KBM-7 (cell line): ENCODE data around the gene TRIAP1.
A peak's percentile ranks its signal among the peaks of the same experiment; 100 is the strongest.
"Not testable (repeated sequence)": the region's sequence is repeated elsewhere in the genome, so short reads cannot be mapped to it uniquely, and the experiment has no call there.

Experiments
- DNase-seq: peaks from one replicate; pipeline ENCODE4 v3.0.0-alpha.2; 2015
- in situ Hi-C: fragments of 300-500 bp; cut with MboI; formaldehyde crosslinking; loops from 2 replicates; pipeline ENCODE4 v1.14.3; 2020; ENCODE audit warnings: low sequenced_read_pairs, low pct_unique_long_range_greater_than_20kb, mixed read lengths

Gene TRIAP1

DNA sequence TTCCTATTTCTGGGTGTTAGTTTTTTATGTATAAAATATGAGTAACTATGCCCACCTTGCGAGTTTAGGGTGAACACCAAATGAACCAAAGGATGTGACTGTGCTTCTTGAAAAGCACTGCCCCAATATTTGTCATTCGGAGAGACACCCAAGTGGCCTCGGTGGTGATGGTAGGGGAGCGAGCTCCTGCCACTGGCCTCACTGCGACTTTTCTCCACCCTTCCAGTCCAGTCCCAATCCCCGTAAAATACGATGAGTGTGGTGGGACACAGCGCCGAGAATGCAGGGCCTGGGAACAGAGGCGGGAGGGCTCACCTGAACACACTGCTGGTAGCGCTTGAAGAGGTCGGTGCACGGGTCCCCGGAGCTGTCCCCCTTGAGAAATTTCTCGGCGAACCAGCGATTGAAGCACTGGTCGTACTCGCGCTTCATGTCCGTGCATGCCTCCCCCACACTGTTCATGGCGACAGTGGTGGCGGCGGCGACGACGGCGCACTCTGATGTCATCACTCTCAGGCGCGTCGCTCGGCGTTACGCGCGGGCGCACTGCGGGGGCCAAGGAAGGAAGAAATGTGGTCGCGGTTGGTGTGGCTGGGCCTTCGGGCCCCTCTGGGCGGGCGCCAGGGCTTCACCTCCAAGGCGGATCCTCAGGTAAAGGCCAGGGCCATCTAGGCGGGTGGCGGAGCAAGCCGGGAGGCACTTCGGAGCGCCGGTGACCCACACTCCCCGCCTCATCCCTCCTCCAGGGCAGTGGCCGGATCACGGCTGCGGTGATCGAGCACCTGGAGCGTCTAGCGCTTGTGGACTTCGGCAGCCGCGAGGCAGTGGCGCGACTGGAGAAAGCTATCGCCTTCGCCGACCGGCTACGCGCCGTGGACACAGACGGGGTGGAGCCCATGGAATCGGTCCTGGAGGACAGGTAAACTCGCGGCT is at the start of gene TRIAP1, which contains the start of gene GATC:
TSS of gene TRIAP1 (minus strand) at position 474 of the 933 bp plus-strand sequence. CDS start at position 462, 12 bp downstream.
TSS of gene GATC (plus strand) at position 534 of the 933 bp plus-strand sequence. CDS start at position 571, 37 bp downstream.
- in situ Hi-C loops = no loop called here
- peak; percentile 97 for DNase-seq

DNA sequence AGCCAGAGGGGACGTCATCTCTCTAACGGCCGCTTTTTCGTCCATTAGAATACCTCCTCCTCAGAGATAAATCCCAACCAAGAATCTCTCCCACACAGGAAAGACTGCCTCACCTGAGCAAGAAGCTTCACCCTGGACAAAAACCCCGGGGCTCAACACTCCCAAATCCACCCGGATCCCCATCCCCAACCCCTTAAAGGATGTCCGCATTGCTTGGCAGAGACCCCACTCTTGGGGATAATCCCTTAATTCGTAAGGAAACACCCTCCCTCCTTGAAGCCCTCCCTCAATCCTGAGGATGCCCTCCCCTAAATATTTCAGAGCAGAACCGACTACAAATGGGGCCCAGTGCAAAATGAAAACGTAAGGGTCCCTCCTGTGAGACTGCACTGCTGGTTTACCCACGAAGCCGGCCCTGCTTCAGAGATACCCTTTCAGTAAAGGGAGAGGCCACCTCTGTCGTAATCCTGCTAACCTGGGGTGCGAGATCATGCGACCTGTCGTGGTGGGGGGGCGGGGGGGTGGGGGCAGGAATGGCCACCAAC is 49.1 kb upstream of the TRIAP1 start:
- DNase-seq = no peak
- in situ Hi-C loops = no loop called here

DNA sequence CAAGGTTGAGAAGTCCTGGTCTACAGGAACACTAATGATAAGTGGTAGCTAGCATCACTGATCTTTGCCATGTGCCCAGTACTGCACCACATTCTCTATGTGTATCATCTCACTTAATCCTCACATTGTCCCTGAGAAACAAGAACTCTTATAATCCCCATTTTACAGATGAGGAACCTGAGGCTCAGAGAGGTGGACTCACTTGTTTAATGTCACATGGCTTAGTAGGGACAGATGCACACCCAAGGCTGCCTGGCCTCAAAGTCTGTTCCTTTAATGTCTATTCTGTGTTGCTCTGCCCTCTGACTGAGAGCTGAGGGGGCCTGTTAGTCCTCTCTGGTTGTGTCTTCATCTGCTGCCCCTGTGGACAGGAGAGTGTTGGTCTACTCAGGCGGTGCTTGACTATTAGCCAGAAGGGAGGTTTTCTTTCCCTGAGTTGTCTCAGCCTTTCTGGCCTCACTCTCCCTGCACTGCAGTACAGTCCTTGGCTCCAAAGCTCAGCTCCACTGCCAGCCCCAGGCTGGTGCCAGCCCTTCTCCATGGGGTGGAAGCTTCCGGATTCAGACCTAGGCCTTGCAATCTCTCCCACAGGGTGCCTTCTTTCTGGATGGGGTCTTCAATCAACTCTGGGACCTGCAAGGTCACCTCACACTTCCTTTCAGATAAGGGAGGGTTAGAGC is 44.8 kb upstream of the TRIAP1 start:
- DNase-seq = no peak
- in situ Hi-C loops = no loop called here

DNA sequence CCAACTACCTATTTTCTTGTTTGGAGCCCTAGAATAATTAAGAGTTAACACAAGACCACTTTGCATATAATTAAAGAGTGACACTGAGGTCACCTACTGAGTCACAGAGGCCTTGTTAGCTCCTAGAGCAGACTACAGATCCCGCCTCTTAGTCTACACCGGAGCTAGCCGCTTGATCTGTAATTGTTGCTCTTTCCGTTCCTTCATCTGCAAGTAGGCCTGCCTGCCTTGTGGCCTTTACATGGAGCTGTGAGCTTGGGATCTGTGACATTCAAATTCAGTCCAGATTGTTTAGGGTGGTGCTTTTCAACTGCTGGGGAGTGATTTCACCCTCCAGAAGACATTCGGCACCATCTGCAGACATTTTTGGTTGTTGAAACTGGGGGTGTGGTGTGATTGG is 44.1 kb upstream of the TRIAP1 start:
- in situ Hi-C loops = no loop called here
- DNase-seq = no peak

DNA sequence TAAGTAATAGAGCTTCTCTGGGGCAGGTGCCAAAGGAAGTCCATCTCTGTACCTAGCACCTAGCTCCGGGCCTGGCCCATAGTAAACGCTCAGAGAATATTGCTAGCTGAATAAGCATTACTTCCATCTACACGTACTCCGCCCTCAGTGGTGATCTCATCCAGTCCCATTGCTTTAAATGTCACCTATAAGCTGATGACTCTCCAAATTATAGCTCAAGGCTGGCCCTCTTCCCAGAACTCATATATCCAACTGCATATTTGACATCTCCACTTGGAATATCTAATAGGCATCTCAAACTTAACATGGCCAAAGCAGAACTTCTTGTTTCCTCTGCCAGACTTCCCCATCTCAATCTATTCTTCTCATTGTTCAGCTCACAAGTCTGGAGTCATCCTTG is 42.8 kb upstream of the TRIAP1 start:
- DNase-seq = no peak
- in situ Hi-C loops = no loop called here

DNA sequence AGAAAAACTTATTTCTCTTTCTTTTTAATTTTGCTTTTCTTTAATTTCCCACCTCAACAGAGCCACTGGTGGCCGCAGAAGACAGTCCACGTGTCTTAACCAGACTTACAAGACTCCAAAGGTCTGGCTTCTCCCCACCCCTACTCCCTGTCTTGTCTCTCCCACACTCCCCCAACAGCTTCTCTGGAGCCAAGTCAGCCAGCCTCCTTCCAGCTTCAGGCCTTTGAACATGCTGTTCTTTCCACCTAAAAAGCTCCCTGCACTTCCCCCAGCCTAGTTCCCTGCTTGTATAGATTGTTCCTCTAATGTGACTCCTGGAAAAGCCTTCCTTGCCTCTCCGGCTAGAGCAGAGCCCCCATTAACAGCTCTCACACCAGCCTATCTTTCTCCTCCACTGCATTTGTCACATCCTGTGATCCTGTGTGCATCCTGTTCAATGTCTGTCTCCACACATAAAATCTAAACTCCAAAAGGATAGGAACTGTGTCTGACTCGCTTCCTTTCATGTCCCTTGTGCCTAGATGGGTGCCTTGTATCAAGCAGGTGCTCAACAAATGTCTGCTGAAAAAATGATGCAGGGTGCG is 42.0 kb upstream of the TRIAP1 start:
- no peak for DNase-seq
- in situ Hi-C loops = no loop called here

DNA sequence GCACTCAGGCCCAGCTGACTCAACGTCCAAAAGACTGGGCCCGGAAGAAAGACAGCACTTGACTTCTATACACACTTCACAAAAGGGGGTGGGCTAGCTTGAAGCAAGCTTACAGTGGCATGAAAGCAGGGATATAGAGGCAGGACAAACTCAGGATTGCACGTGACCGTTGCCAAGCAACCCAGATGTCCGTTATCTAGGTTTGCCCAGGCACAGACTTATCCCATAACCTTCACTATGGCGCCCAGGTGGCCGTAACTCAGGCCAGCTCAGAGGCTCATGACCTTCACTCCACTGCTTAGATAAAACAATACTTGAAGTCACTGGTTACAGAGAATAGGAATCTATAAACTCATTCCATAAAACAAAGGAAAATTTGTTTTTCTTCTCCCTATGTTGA is 41.4 kb upstream of the TRIAP1 start:
- in situ Hi-C loops, DNase-seq: not testable (repeated sequence)

DNA sequence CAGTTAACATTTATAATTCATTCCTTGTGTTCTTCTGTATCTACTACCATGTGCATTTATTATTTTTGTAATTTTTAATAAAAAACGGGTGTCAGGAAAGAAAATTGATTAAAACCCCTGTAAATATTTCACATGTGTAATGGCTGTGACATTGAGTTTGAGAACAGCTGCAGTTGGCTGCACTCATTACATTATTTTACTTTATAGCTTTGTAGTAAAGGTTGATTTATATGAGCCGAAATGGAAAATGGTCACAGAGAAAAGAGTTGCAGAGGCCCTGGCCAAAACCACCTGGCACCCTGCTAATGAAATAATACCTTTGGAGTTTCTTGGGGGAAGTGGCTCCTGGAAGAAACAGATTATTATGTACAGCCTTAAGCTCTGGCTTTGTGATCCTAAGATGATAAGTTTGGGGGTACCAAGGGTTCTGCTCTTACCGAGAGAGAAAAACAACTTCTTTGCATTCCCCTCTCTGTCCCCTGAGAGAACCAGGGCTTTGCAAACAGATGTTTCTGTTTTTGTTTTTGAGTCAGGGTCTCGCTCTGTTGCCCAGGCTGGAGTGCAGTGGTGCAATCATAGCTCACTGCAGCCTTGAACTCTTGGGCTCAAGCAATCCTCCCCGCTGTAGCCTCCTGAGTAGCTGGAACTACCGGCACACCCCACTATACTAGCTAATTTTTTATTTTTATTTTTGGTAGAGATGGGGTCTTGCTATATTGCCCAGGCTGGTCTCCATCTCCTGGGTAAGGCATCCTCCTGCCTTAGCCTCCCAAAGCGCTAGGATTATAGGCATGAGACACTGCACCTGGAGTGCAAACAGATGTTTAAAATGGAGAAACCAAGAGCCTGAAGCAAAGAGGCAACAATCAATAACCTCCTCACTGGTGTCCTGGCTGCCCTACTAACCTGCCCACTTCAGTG is 40.0 kb upstream of the TRIAP1 start:
- DNase-seq = no peak
- in situ Hi-C loops = no loop called here

DNA sequence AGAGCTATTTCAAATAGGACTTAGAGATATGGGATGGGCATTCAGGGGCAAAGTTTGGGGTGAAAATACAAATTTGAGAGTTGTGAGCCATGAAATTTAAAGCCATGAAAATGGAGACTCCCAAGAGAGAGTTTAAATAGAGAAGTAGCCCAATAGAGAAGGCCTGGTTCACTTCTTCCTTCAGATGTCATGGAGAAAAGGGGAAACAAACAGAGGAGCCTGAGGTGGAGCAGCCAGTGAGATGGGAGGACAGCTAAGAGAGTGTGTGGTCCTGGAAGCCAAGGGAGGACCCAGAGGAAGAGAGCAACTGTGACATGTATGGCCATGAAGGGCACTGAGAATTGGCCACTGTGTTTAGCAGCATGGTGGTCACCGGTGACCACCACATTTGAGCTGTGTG is 37.4 kb upstream of the TRIAP1 start:
- in situ Hi-C loops = no loop called here
- DNase-seq = peak; percentile 69

DNA sequence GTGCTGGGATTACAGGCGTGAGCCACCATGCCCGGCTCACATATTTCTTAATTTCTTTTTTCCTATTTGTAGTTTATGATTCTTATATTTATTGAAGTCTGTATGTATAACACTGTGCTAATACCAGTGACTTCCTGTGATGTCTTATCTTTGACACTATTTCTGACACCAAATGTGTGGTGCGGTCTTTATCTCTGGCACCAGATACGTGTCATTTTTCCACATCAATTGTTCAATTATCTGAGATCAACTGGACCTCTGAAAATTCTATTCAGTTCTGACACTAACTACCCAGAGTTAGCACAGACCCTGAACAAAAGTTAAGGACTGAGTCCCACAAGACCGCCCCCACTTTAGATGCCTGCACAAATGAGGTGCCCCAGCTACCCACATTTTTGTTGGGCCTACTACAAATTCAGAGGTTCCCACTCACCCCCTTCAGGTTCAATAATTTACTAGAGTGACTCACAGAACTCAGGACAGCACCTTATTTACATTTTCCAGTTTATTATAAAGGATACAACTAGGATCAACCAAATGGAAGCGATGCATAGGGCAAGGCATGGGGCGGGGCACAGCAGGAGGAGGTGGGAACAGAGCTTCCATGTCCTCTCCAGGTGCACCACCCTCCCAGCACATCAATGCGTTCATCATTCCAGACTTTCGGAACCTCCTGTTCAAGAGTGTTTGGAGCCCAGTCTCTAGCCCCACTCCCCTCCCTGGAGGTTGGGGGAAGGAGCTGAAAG is 35.0 kb upstream of the TRIAP1 start:
- in situ Hi-C loops = no loop called here
- DNase-seq = no peak

DNA sequence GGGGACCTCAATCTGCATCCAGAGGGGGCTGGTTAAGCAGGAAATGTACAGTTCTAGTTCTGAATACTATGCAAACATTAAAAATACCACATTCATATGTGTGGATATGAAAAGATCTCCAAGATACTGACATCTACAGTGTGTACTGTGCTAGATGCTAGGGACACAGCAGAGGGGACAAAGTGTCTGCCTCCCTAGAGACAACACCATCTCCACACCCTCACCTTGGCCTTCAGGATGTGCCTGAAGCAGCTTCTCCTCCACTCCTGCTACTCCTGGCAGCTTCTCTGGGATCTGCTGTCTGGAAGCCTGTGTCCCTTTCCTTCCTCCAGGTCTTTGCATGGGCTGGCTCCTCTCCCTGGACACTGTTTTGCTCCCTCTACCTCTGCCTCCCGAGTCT is 34.0 kb upstream of the TRIAP1 start:
- in situ Hi-C loops = no loop called here
- DNase-seq = no peak

DNA sequence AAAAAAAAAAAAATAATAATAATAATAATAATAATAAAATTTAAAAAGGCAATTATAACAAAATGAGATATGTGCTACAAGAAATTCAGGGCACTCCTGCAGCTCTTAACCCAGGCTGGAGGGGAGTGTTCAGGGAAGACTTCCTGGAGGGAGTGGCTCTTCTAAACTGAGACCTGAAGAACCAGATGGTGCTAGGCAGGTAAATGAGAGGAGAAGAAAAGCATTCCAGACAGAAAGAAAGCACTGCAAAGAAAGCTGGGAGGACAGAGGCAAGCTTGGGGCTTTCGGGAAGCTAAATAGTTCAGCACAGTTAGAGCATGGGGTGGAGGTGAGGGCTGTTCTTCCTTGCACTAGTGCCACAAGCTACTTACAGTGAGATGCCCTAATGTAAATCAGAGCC is 33.3 kb upstream of the TRIAP1 start:
- no peak for DNase-seq
- in situ Hi-C loops = no loop called here

DNA sequence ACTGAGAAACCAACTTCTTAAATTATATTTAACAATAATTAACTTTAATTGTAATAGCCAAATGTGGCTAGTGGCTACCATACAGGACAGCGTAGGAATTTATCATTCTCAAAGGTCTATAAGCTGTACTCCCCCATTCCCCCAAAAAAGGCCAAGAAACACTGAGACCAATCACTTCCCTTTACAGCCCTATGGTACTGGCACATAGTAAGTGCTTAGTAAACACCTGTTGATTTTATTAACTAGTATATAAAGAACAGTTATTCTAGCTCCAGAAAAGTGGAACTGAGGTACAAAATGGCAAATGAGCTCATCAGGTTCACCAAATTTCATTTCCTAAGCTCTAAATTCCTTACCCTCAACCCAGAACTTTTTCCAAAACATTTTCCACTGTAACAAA is 29.5 kb upstream of the TRIAP1 start:
- DNase-seq = no peak
- in situ Hi-C loops = no loop called here

DNA sequence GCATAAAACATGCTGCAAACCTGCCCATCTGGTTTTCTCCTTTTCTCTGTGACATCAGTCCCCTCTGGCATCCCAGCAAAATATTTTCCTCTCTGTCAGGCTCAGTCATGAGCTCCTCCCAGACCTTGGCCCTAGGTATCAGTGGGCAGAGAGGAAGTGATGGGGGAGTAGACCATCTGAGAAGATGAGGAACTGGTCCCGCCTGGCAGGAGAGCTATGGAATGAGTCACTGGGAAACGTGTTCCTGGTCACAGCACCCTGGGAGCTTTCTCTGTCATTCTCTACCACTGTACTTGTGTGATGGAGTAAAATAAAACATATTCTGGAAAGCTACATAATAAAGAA is 28.4 kb upstream of the TRIAP1 start:
- DNase-seq = peak; percentile 85
- in situ Hi-C loops = no loop called here

DNA sequence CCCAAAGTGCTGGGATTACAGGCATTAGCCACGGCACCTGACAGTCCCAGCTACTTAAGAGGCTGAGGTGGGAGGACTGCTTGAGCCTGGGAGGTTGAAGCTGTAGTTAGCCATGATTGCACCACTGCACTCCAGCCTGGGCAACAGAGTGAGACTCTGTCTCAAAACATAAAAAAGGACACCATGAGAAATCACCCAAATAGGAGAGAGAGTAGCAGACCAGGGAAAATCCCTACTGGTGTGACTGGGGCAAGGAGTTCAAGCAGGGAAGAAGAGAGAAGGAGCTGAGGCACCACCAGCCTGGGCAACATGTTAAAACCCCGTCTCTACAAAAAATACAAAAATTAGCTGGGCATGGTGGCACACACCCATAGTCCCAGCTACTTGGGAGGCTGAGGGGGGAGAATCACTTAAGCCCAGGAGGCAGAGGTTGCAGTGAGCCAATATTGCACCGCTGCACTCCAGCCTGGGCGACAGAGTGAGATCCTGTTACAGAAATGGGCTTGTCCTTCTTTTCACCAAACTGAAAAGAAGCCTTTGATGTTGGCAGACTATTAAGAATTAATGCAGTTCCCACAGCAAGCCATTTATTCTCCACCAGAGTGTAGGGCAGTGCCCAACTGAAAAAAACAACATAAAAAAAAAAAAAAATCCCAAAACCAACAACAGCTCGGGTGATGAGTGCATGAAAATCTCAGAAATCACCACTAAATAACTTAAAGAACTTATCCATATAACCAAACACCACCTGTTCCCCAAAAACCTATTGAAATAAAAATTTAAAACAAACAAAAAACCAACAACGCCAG is 27.8 kb upstream of the TRIAP1 start:
- DNase-seq = no peak
- in situ Hi-C loops = no loop called here

DNA sequence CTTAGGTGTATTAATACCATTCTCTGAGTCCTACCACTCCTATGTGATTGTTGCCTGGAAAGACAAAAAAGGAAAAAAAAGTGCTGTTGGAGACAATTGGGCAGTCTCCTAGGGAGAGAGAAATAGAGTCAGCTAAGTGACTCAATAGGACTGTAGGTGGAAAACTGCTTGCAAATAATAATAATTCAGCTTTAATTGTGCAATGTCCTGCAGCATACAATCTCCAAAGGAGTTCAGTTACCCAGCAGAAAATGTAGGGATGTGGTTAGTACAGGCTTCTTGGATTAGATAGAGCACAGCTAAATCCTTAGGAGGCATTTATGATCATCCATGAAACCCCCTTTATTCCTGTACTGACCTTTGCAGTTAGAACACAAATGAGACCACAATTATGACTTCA is 26.3 kb upstream of the TRIAP1 start:
- in situ Hi-C loops = no loop called here
- DNase-seq = no peak

DNA sequence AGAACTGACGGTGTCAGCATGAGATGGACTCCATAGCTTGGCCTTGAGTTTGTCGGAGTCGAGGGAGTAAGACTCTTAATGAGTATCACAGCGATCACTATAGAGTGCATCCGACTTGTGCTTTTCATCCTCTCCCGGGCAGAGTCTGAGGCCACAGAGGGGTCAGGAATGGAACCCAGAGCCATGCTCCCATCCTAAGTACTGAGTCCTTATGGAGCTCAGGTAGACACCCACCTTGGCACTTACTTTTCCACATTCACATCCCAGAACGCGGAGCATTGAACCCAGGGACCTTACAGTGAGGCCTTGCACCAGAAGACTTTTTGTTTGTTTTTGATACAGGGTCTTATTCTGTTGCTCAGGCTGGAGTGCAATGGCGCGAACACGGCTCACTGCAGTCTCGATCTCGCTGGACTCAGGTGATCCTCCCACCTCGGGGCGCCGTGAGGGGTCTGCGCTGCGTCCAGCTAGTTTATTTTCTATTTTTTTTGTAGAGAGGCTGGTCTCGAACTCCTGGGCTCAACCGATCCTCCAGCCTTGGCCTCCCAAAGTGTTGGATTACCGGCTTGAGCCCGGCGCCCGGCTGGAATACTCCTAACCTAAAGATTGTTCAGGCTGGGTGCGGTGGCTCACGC is 24.1 kb upstream of the TRIAP1 start:
- in situ Hi-C loops = no loop called here
- no peak for DNase-seq
